Measurements from ENCODE around the gene GRK6. TPM values are rescaled to one million over a fixed set of nuclear protein-coding genes. Genes with fewer than 3 reads are reported as not detected.
A peak's percentile ranks its signal among the peaks of the same experiment; 100 is the strongest.

The GRK6 gene
- total RNA-seq, 1 experiment from 2014 or later: 75.2 TPM

DNA sequence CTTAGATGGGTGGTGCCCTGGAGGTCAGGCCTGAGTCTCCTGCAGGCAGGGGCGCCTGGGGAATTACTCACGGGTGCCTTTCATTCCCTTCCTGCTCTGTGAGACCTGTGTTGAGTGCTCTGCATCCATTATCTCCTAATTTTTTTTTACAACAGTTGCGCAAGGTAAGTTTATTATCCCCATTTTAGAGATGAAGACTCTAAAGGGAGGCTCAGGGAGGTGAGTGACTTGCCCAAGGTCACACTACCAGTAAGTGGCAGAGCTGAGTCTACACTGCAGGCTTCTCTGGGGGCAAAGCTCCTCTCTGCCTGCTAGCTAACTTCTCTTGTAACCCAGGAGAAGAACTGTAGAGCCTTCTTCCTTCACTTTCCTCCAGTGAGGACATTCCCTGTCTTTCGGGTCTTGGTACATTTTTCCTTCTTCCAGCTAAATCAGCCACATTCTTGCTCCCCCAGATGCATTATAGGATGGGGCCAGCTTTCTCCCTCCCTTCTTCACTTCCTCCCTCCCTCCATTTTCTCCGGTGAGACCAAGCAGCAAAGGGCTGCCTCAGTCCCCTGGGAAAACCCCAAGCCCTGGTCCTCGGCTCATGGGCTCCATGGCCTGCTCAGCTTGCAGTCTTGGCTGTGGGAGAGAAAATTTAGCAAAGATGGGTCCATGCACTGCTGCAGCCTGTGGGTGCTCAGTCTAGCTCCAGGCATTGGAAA, 21.9 kb downstream of the GRK6 start:
- H2AK5ac ChIP-seq (ENCODE audit: insufficient read length, low read length): no peak overlapping the region
- H3K79me1 ChIP-seq (ENCODE audit: insufficient read depth, low read depth, low read length, poor library complexity, severe bottlenecking): no peaks in the 10 kb centered on the region
- H2BK120ac ChIP-seq (ENCODE audit: low read depth, low read length, poor library complexity, severe bottlenecking): no peak overlapping the region
- H3K56ac ChIP-seq (ENCODE audit: insufficient read length, low read depth, low read length): no peak overlapping the region
- H3K4me1 ChIP-seq (ENCODE audit: insufficient read depth, low read length): no peaks in the 10 kb centered on the region; the same call in 1 of the 2 replicates
- H3K27me3 Mint-ChIP-seq (ENCODE audit: low read depth): peaks cover 42% of the 10 kb centered on the region
- DNase-seq: no peak
- peaks cover 0 to 18% (median 6%) of the 10 kb centered on the region in 3 experiments; a peak in 5 of 7 replicates for H3K36me3 Mint-ChIP-seq (ENCODE audit: insufficient read depth in 1 of 3, low read depth in 3 of 3)
- no peak overlapping the region for H2BK12ac ChIP-seq (ENCODE audit: insufficient read length, low read depth, low read length)
- H3K4me3 Mint-ChIP-seq: peak overlapping the region; percentile 65 to 70; a peak in 4 of 5 replicates
- no peak overlapping the region for H4K91ac ChIP-seq (ENCODE audit: insufficient read length, low read depth, low read length)
- no peaks in the 10 kb centered on the region; the same call in 1 of the 2 replicates for H3K27me3 ChIP-seq (ENCODE audit: insufficient read depth, low read length)
- peaks cover 7% of the 10 kb centered on the region for H3K23me2 ChIP-seq (ENCODE audit: insufficient read length, low read depth, low read length, poor library complexity, severe bottlenecking)
- no peak overlapping the region for H2BK20ac ChIP-seq (ENCODE audit: low read depth, low read length, poor library complexity, severe bottlenecking)
- no peak overlapping the region for H3K4ac ChIP-seq (ENCODE audit: low read depth, low read length)
- H3K4me1 Mint-ChIP-seq: peaks cover 49 to 55% of the 10 kb centered on the region in 2 experiments
- H2BK5ac ChIP-seq (ENCODE audit: insufficient read length, low read length): no peak overlapping the region
- H3K23ac ChIP-seq (ENCODE audit: insufficient read length, low read depth, low read length): no peak overlapping the region
- H3K18ac ChIP-seq (ENCODE audit: insufficient read length, low read depth, low read length): peak overlapping the region; percentile 18
- H3K9ac ChIP-seq (ENCODE audit: extremely low read depth, insufficient read length, low read length): no peak overlapping the region
- H3K14ac ChIP-seq (ENCODE audit: insufficient read depth, low read length): peak overlapping the region; percentile 81; the same call in 1 of the 2 replicates
- H4K20me1 ChIP-seq (ENCODE audit: control insufficient read depth, insufficient read depth, insufficient read length): no peaks in the 10 kb centered on the region
- TF ChIP-seq, protein P1, sequence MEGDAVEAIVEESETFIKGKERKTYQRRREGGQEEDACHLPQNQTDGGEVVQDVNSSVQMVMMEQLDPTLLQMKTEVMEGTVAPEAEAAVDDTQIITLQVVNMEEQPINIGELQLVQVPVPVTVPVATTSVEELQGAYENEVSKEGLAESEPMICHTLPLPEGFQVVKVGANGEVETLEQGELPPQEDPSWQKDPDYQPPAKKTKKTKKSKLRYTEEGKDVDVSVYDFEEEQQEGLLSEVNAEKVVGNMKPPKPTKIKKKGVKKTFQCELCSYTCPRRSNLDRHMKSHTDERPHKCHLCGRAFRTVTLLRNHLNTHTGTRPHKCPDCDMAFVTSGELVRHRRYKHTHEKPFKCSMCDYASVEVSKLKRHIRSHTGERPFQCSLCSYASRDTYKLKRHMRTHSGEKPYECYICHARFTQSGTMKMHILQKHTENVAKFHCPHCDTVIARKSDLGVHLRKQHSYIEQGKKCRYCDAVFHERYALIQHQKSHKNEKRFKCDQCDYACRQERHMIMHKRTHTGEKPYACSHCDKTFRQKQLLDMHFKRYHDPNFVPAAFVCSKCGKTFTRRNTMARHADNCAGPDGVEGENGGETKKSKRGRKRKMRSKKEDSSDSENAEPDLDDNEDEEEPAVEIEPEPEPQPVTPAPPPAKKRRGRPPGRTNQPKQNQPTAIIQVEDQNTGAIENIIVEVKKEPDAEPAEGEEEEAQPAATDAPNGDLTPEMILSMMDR (conservative IDR thresholded peaks at IDR 0.05): no peak
- no peak overlapping the region for H3T11ph ChIP-seq (ENCODE audit: low read length)
- no peak overlapping the region for H2BK15ac ChIP-seq (ENCODE audit: low read depth, low read length)
- no peaks in the 10 kb centered on the region for H3K9me3 ChIP-seq (ENCODE audit: control insufficient read depth, low read depth, low read length)
- H3K79me2 ChIP-seq (ENCODE audit: insufficient read depth, low read length): no peaks in the 10 kb centered on the region
- H3K27ac Mint-ChIP-seq: peak overlapping the region in 2 of 3 experiments; percentile 30 to 73; a peak in 2 of 7 replicates
- peak overlapping the region; percentile 66 for H3K4me2 ChIP-seq (ENCODE audit: insufficient read depth, insufficient read length, low read length)
- H4K5ac ChIP-seq (ENCODE audit: insufficient read length, low read depth, low read length): no peak overlapping the region
- no CpG with 5 or more reads among the region's 6 CpGs for WGBS (ENCODE audit: extremely low coverage, insufficient read length, low lambda C conversion rate)
- H3K9me3 Mint-ChIP-seq: no peaks in the 10 kb centered on the region
- H2AFZ ChIP-seq (ENCODE audit: low read length): no peak overlapping the region
- no peak overlapping the region for H3K27ac ChIP-seq (ENCODE audit: insufficient read length, low read depth, low read length)
- no peak overlapping the region for H4K8ac ChIP-seq (replicated peaks; ENCODE audit: insufficient read length, low read depth, low read length)
